MCF 10A (cell line): ENCODE measurements around the gene GAK. TPM values are rescaled to one million over a fixed set of nuclear protein-coding genes. Genes with fewer than 3 reads are reported as not detected.

Source experiments
- BruUV-seq: library from RNA; stranded (reverse); fragments of 400-500 nt; replicated peaks from 2 replicates; lab custom pipeline; 2021; lab: Mats Ljungman, UMichigan
- CTCF ChIA-PET: fragments of 300-600 bp; sonication (Branson Sonifier 250); formaldehyde crosslinking; extraction: SDS; loops from one replicate; lab custom pipeline; 2021; ENCODE audit warnings: antibody characterized with exemption, inconsistent platforms; lab: Yijun Ruan, JAX
- POLR2A ChIA-PET: fragments of 300-600, 350-650 bp; sonication (Branson Sonifier 250); formaldehyde crosslinking; extraction: SDS; loops from one replicate; lab custom pipeline; 2020; ENCODE audit warnings: antibody characterized with exemption, inconsistent platforms; lab: Yijun Ruan, JAX
- DNase-seq: peaks from one replicate; pipeline ENCODE4 v3.0.0-alpha.2; 2018; ENCODE audit not compliant: unreplicated experiment
- H3K27ac Mint-ChIP-seq: one replicate; pipeline ENCODE4 v1.8.0; 2022; ENCODE audit warnings: mild to moderate bottlenecking, low read depth, mixed read lengths; ENCODE audit not compliant: unreplicated experiment
- H3K27me3 Mint-ChIP-seq: one replicate; pipeline ENCODE4 v1.8.0; 2022; ENCODE audit warnings: mixed read lengths; ENCODE audit not compliant: insufficient read depth, unreplicated experiment
- H3K36me3 Mint-ChIP-seq: one replicate; pipeline ENCODE4 v1.8.0; 2022; ENCODE audit warnings: mild to moderate bottlenecking, moderate library complexity, mixed read lengths; ENCODE audit not compliant: insufficient read depth, unreplicated experiment
- H3K4me1 Mint-ChIP-seq: one replicate; pipeline ENCODE4 v1.8.0; 2022; ENCODE audit warnings: mixed read lengths; ENCODE audit not compliant: insufficient read depth, unreplicated experiment
- H3K4me3 Mint-ChIP-seq: one replicate; pipeline ENCODE4 v1.8.0; 2022; ENCODE audit warnings: mild to moderate bottlenecking, moderate library complexity, mixed read lengths; ENCODE audit not compliant: unreplicated experiment
- H3K9me3 Mint-ChIP-seq: one replicate; pipeline ENCODE4 v1.8.0; 2022; ENCODE audit warnings: mixed read lengths; ENCODE audit not compliant: unreplicated experiment
- intact Hi-C: fragments of 100-400 bp; cut with micrococcal nuclease; formaldehyde crosslinking; loops from 2 replicates; pipeline ENCODE4 v1.14.1; 2022
- total RNA-seq: library from RNA; stranded (reverse); gene quantifications from 2 replicates; pipeline ENCODE4 v1.2.3, GENCODE V29; 2022
- TF ChIP-seq, protein P1 (sequence below): fragments of 200-600 bp; IDR thresholded peaks from one replicate; pipeline ENCODE4 v1.8.0; 2022; ENCODE audit warnings: antibody characterized with exemption, mild to moderate bottlenecking; ENCODE audit not compliant: unreplicated experiment

Gene GAK
- total RNA-seq, 1 experiment from 2014 or later: 72.9 TPM

DNA sequence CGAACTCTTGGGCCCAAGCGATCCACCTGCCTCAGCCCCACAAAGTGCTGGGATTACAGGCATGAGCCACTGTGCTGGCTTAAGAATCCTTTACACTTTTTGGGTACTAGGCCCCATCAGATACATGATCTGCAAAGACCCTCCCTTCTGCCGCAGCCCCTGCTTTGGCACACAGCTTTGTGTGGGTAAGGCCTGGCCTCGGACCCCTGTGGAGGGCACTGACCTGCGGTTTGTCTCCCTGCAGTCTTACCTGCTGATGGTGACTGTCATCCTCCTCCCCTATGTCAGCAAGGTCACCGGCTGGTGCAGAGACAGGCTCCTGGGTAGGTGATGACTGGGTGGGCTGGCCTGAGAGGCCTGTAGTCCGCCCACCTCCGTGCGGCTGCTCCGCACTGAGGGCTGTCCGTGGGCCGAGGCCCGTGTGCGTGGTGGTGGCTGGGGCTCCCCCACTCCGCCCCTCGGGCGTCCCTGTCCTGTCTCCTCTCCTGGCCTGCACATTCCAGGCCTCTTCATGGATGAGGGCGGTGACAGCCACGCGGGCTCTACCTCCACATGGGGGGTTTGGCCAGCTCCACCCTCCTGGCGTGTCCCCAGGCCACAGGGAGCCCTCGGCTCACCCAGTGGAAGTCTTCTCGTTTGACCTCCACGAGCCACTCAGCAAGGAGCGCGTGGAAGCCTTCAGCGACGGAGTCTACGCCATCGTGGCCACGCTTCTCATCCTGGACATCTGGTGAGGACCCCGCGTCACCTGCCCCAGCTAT, 23.2 kb upstream of the GAK start:
- CTCF ChIA-PET: interaction anchor here (0.6 kb wide), 1 partner anchor 84 kb away, joined by 3 read pairs; no protein-coding TSS in a partner anchor
- TF ChIP-seq, protein P1, sequence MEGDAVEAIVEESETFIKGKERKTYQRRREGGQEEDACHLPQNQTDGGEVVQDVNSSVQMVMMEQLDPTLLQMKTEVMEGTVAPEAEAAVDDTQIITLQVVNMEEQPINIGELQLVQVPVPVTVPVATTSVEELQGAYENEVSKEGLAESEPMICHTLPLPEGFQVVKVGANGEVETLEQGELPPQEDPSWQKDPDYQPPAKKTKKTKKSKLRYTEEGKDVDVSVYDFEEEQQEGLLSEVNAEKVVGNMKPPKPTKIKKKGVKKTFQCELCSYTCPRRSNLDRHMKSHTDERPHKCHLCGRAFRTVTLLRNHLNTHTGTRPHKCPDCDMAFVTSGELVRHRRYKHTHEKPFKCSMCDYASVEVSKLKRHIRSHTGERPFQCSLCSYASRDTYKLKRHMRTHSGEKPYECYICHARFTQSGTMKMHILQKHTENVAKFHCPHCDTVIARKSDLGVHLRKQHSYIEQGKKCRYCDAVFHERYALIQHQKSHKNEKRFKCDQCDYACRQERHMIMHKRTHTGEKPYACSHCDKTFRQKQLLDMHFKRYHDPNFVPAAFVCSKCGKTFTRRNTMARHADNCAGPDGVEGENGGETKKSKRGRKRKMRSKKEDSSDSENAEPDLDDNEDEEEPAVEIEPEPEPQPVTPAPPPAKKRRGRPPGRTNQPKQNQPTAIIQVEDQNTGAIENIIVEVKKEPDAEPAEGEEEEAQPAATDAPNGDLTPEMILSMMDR: no peak
- Mint-ChIP-seq H3K4me1 (no peaks in the 10 kb centered on the region), H3K27ac (no peak overlapping the region), H3K27me3 (no peaks in the 10 kb centered on the region), H3K9me3 (no peaks in the 10 kb centered on the region), H3K4me3 (no peak overlapping the region), H3K36me3 (peaks cover 14% of the 10 kb centered on the region)
- intact Hi-C loops: no loop called here
- no TSS peak for BruUV-seq
- no peak for DNase-seq
- POLR2A ChIA-PET: interaction anchor here (0.7 kb wide), 1 partner anchor 9 kb away, joined by 3 read pairs; no protein-coding TSS in a partner anchor

DNA sequence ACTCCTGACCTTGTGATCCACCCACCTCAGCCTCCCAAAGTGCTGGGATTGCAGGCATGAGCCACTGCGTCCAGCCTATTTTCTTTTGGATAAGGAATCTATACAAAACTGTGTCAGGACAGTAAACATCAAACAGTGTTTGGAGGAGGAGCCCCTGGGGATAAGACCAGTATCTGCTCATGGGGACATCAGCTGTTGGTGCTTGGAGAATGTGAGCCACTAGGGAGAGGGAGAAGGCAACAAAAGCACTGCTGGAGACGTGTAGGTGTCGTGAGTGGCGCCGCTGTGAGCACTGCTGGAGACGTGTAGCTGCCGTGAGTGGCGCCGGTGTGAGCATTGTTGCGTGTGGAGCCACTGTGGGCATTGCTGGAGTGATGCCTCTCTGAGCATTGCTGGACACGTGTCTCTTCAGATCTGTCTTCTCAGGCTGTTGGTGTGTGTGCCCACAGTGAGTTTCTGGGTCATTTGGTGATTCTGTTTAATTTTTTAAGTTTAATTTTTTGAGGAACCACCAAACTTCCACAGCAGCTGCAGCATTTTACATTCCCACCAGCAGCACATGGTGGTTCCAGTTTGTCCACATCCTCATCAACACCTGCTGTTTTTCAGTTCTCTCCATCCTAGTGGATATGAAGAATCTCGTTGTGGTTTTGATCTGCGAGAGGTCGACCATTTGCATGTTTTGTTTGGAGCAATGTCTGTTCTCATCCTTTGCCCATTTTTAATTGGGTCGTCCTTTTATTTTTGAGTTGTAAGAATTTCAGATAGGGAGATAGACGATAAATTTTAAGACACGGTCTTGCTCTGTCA, 22.3 kb upstream of the GAK start:
- intact Hi-C loops: no loop called here
- Mint-ChIP-seq H3K9me3 (no peaks in the 10 kb centered on the region), H3K4me1 (no peaks in the 10 kb centered on the region), H3K36me3 (peaks cover 6% of the 10 kb centered on the region), H3K27me3 (no peaks in the 10 kb centered on the region), H3K4me3 (no peak overlapping the region), H3K27ac (no peak overlapping the region)
- ChIA-PET POLR2A (no interaction called here), CTCF (no interaction called here)
- BruUV-seq: no TSS peak
- TF ChIP-seq, protein P1: no peak
- DNase-seq: no peak

DNA sequence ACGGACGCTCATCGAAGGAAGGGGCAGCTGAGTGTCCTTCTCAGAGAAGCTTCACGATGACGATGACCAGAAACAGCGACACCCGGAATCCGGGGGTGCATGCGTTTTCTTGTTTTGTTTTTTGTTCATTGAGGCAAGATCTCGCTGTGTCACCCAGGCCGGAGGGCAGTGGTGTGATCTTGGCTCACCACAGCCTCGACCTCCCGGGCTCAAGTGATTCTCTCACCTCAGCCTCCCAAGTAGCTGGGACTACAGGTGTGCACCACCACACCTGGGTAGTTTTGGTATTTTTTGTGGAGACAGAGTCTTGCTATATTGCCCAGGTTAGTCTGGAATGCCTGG, 21.4 kb upstream of the GAK start:
- peaks cover 1% of the 10 kb centered on the region for H3K36me3 Mint-ChIP-seq
- no TSS peak for BruUV-seq
- intact Hi-C loops: no loop called here
- no peaks in the 10 kb centered on the region for H3K4me1 Mint-ChIP-seq
- TF ChIP-seq, protein P1: no peak
- ChIA-PET CTCF (no interaction called here), POLR2A (no interaction called here)
- no peak overlapping the region for H3K4me3 Mint-ChIP-seq
- no peaks in the 10 kb centered on the region for H3K27me3 Mint-ChIP-seq
- no peak for DNase-seq
- no peaks in the 10 kb centered on the region for H3K9me3 Mint-ChIP-seq
- no peak overlapping the region for H3K27ac Mint-ChIP-seq

DNA sequence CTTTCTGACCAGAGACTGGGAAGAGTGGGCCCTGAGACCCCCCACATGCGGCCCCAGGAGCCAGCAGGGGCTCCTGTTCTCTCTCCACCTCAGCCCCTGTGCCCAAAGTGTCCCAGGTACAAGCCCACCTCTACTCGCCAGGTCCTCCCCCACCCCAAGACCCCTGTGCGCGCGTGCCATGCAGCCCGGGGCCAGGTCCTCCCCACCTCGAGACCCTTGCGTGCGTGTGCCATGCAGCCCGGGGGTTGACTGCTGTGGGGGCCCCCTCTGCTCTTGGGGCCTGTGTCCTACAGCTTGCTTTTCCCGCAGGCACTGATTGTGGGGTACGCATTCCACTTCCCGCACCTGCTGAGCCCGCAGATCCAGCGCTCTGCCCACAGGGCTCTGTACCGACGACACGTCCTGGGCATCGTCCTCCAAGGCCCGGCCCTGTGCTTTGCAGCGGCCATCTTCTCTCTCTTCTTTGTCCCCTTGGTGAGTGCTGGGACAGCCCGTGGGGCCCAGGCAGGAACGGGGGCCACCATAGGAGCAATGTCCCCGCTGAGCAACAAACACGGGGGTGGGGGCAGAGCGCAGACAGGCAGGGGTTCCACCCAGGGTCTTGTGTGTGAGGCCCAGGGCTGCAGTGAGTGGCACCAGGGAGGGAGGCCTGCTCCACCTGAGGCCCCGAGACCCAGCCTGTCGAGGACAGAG, 20.9 kb upstream of the GAK start:
- TF ChIP-seq, protein P1: no peak
- Mint-ChIP-seq H3K4me3 (no peak overlapping the region), H3K9me3 (no peaks in the 10 kb centered on the region), H3K27ac (no peak overlapping the region), H3K27me3 (no peaks in the 10 kb centered on the region), H3K36me3 (no peaks in the 10 kb centered on the region), H3K4me1 (no peaks in the 10 kb centered on the region)
- CTCF ChIA-PET: no interaction called here
- BruUV-seq: no TSS peak
- DNase-seq: no peak
- intact Hi-C loops: no loop called here
- POLR2A ChIA-PET: no interaction called here
